IPS-NIHi11 (cell line): ENCODE measurements around the gene RAB10.
A peak's percentile ranks its signal among the peaks of the same experiment; 100 is the strongest.
"Not testable (repeated sequence)": the region's sequence is repeated elsewhere in the genome, so short reads cannot be mapped to it uniquely, and the experiment has no call there.

Source experiments
- DNase-seq: peaks from one replicate; pipeline ENCODE4 v3.0.0; 2012; ENCODE audit warnings: mixed read lengths, low spot score

RAB10 gene

DNA sequence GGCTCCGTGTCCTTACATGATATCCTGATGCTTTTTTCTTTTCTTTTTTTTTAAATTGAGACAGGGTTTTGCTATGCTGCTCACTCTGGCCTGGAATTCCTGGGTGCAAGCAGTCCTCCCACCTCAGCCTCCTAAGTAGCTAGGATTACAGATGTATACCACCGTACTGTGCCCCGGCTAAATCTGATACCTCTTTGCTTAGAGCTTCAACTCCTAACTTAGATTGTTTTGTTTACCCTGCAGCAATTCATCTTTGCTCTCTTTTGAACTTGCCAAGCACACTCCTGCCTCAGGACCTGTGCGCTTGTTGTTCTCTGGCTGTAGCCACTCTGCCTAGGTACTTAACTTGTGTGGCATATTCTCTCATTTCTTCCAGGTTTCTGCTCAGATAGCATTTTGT, 24.5 kb downstream of the RAB10 start:
- DNase-seq: no peak

DNA sequence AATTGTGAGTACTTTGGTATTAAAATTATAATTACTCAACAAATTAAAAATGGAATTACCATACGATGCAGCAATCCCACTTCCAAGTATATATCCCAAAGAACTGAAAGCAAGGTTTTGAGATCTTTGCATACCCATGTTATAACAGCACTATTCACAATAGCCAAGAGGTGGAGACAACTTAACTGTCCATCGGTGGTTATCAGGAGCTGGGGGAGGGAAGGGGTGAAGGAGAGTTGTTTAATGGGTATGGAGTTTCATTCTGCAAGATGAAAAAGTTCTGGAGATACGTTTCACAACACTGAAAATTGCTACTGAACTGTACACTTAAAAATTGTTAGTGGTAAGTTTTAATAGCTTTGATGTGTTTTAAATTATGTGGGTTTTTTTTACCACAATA, 25.7 kb downstream of the RAB10 start:
- DNase-seq: no peak

DNA sequence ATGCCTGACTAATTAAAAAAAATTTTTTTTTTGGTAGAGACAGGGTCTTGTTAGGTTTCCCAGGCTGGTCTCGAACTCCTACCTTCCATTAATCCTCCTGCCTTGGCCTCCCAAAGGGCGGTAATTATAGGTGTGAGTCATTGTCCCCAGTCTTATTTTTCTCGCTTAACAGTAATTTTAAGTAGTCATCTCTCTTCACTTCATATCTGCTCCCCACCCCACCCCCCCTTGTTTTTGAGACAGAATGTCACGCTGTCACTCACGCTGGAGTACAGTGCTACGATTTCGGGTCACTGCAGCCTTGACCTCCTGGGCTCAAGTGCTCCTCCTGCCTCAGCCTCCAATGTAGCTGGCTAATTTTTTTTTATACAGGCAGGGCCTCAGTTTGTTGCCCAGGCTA, 27.7 kb downstream of the RAB10 start:
- no peak for DNase-seq

GRCh38 chr2:26064846-26065245, 31.0 kb downstream of the RAB10 start:
- no peak for DNase-seq

- no peak for DNase-seq
These were observed 33.5 kb downstream of the RAB10 start for GRCh38 chr2:26067186-26067974.

DNA sequence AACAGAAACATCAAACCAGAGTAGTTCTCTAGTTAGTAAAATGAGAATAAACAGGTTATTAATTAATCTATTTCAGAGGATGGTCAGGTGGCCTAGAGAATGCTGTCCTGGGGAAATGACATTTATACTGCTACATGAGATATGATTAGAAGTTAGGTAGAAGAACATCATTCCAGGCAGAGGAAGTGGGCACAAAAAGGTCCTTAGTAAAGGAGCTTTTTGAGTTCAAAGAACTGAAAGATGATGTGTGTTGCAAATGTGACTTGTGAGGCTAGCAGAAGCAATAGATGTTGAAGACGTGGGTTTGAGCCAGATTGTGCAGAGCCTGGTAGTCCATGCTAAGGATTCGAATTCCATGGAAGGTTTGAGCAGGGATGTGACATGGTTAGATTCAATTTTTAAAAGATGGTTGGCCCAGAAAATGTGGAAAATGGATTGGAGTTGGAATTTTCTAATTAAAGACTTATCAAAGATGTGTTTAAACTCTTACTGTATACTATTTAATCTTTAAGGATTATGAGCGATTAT, 34.2 kb downstream of the RAB10 start:
- no peak for DNase-seq

GRCh38 chr2:26068602-26069298, 34.9 kb downstream of the RAB10 start:
- DNase-seq: peak; percentile 17

DNA sequence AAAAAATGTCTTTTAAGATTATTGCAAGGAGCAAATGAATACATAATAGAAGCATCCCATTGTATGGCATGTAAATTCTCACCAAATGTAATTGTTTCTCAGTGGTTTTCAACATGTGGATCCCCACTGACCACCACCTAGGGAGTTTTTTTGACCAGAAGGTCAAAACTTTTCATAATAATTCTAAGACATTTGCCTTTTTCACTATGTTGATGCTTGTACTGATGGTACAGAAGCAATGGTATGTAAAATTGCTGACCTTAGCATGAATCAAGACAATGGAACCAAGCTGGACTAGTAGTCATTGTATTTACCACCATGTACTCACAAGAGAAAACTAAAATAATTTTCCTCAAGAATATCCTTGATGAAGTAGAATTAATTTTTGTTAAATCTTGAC, 36.8 kb downstream of the RAB10 start:
- DNase-seq: no peak

GRCh38 chr2:26072925-26073768, 39.3 kb downstream of the RAB10 start:
- peak; percentile 14 for DNase-seq

GRCh38 chr2:26073830-26074229, 39.9 kb downstream of the RAB10 start:
- no peak for DNase-seq

GRCh38 chr2:26074676-26075075, 40.8 kb downstream of the RAB10 start:
- no peak for DNase-seq

GRCh38 chr2:26075173-26075572, 41.3 kb downstream of the RAB10 start:
- DNase-seq: no peak

- DNase-seq: no peak
These were observed 42.2 kb downstream of the RAB10 start for GRCh38 chr2:26076001-26076587.

DNA sequence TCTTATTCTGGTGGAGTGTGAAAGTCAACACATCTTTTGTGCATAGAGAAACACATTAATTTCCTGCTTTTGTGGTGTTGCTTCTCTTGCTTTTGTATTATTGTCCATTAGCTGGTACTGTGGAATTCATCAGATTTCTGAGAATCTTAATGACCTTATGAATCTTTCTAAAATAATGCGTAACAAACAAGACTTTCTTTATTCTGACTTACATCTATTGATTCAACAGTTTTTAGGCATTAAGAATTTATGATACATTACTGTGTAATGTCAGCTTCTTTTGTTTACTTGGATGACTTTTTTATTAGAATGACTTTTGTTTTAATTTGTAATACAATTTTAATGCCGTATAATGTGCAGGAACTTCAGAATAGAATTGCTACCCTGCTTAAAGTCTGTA, 43.4 kb downstream of the RAB10 start:
- no peak for DNase-seq

DNA sequence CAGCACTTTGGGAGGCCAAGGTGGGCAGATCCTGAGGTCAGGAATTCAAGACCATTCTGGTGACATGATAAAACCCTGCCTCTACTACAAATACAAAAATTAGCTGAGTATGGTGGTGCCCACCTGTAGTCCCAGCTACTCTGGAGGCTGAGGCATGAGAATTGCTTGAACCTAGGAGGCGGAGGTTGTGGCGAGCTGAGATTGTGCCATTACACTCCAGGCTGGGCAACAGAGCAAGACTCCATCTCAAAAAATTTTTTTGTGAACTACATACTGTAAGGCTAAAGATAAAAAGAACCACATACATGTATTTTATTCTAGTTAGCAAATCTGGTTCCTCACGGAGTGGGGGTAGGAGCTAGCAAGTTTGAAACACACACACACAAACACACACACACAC, 45.1 kb downstream of the RAB10 start:
- no peak for DNase-seq

GRCh38 chr2:26080356-26080755, 46.5 kb downstream of the RAB10 start:
- no peak for DNase-seq

DNA sequence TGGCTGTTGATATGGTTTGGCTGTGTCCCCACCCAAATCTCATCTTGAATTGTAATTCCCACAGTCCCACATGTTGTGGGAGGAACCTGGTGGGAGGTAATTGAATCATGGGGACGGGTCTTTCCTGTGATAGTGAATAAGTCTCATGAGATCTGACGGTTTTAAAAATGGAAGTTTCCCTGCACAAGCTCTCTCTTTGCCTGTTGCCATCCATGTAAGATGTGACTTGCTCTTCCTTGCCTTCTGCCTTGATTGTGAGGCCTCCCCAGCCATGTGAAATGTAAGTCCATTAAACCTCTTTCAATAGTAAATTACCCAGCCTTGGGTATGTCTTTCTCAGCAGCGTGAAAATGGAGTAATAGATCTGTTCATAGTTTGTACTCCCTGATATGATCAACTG, 47.0 kb downstream of the RAB10 start:
- not testable (repeated sequence) for DNase-seq

GRCh38 chr2:26081556-26081955, 47.7 kb downstream of the RAB10 start:
- DNase-seq: no peak

- DNase-seq: no peak
These were observed 52.3 kb downstream of the RAB10 start for GRCh38 chr2:26086155-26086637.

GRCh38 chr2:26086779-26087178, 52.9 kb downstream of the RAB10 start:
- no peak for DNase-seq

DNA sequence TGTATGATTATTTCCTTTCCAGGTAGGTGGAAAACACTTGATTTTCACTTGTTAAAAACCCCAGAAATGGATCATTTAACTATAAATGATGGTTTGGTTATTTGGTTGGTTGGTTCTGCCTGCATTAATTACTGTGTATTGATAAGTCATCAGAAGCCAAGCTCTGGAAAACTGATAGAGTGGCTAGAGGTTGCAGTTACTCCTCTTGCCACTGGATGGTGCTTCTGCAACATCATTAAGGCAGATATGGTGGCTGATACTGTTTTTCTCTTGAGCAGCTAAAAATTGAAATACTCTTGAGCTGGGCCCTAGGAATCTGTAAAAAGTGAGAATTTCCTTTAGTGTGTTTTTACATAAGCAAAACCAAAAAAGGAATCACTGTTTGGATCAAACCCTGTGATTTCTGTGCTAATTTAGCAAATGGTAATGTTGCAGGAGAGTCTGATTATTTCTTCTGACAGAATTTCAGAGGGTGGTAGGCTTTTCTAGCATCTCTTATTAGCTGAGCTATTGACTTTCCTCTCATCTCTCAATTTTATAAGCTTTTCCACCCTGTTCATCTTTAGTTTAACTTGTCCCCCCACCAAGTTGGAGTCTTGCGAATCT, 54.3 kb downstream of the RAB10 start:
- DNase-seq: peak; percentile 67
